T-helper 1 cell (primary cell): Measurements from ENCODE around the gene BIN2.
A peak's percentile ranks its signal among the peaks of the same experiment; 100 is the strongest.

Experiments
- DNase-seq, 5 donors: peaks; one replicate each; pipeline ENCODE4 v3.0.0-alpha.2; 2012 to 2020
- total RNA-seq, 4 donors: gene quantifications; one replicate each; lab custom pipeline; 2026; lab: John Stamatoyannopoulos, UW

BIN2 gene
- 231 to 364 (median 292) reads per million in 4 donors for total RNA-seq

DNA sequence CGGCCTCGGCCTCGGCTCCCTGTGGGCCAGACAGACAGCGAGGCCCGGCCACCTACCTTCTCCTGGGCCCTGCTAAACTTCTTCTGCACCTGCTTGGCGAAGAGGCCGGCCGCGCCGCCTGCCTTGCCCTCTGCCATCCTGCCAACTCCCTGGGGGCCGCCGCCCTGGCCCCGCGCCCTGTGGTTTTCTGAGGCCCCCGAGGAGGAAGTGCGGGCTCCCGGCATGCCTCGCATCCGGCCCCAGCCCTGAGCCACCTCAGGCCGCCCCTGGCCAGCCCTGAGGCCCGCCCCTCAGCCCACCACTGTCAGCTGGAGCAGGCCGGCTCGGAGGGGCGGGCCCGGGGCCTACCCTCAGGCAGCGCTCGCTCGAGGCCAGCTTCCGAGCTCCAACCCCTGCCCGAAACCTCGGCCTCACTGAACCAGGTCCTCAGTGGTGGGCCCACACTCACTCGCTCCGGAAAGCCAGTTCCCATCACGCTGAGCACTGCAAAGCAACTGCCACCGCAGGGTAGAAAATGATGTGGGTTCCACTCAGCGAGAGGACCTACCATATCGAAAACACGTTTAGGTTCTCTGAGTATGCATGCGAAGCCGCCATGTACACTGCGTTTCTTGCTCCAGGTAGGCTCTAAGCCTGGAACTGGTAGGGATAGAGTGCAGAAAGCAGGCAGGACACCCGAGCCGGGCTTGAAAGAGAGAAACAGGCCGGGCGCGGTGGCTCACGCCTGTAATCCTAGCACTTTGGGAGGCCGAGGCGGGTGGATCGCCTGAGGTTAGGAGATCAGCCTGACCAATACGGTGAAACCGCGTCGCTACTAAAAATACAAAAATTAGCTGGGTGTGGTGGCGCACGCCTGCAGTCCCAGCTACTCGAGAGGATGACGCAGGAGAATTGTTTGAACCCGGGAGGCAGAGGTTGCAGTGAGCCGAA, at the start of gene BIN2:
TSS of gene BIN2 (minus strand) at position 209 of the 930 bp plus-strand sequence. CDS start at position 137, 72 bp downstream.
- DNase-seq, result peak; percentile 43 to 87 (median 55)

GRCh38 chr12:51373187-51373586, 49.2 kb upstream of the BIN2 start:
- no peak for DNase-seq

DNA sequence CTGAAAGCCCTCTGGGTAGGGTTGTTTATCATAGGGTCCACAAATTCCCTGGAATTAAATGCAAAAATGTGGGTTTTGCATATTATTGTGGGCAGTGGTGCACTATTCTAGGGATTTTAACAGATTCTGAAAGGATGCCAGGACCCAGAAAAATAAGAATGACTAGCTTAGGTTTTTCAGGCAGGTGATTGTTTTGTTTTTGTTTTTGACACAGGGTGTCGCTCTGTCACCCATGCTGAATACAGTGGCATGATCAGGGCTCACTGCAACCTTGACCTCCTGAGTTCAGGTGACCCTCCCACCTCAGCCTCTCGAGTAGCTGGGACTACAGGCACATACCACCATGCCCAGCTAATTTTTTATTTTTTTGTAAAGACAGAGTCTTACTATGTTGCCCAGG, 48.0 kb upstream of the BIN2 start:
- DNase-seq, result no peak

- DNase-seq, result no peak
Measured at GRCh38 chr12:51371295-51371953, 47.5 kb upstream of the BIN2 start.

DNA sequence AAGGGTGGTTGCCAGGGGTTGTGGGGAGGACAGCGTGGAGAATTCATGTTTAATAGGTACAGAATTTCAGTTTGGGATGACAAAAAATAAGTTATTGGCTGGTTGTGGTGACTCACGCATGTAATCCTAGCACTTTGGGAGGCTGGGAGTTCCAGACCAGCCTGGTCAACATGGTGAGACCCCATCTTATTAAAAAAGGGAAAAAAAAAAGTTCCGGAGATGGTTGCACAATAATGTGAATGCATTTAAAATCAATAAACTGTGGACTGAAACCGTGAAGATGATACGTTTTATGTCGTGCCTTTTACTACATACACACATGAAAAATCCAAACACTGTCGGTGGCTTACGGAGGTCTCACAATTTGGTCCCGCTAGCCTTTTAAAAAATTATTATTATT, 46.7 kb upstream of the BIN2 start:
- DNase-seq, result no peak

DNA sequence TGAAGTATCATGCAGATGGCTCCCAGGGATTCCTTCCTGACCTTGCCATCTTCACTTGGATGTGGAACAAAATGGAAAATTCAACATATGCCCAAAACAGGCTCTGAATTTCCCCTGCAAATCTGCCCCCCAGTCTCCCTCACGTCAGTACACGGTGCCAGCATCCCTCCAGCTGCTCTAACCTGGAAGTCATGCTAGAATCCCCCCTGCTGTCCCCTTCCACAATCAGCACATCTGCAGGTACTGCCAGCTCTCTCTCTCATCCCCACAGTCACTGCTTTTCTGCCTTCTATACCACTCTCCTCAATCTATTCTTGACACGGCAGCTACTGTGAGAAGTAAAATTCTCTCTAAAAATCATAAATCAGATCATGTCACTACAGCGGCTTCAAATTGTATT, 45.6 kb upstream of the BIN2 start:
- DNase-seq, result no peak

DNA sequence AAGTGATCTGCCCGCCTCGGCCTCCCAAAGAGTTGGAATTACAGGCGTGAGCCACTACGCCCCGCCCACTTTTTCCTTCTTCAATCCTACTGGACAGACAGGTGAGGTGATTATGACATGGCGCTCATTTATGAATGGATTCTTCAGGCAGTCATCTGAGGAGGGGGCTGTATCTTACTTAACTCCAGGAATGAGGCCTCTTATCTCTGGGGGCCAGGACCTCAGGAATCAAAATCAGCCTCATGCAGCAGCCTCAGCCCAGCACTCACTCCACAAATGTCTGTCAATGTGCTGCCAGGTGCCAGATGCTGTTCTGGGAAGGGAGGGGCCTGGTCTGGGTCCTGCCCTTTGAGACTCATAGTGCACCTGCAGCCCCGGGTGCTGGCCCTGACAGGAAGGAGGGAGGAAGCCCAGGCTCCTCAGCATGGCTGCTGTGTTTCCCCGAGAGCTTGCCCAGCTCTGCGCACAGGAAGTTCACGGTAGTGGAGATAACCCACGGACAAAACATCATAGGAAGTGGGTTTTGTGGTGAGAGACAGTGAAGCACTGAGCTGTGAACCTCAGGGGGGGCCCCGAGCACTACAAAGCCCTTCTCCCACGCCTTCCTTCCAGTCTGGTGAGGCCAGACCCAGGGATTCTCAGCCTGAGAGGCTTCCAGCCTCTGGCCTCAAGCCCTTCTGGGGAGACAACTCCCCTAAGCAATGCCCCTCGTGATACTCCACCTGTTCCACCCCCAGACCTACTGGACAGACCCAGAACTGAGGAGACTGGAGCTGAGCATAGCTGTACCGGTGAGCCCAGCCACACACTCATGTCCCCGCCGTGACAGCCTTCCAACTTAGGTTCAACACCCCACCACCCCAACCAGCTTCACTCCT, 44.9 kb upstream of the BIN2 start:
- peak; percentile 83 to 98 (median 86) for DNase-seq

- no peak for DNase-seq
Measured at GRCh38 chr12:51365276-51365675, 41.3 kb upstream of the BIN2 start.

GRCh38 chr12:51364001-51364400, 40.0 kb upstream of the BIN2 start:
- no peak for DNase-seq

DNA sequence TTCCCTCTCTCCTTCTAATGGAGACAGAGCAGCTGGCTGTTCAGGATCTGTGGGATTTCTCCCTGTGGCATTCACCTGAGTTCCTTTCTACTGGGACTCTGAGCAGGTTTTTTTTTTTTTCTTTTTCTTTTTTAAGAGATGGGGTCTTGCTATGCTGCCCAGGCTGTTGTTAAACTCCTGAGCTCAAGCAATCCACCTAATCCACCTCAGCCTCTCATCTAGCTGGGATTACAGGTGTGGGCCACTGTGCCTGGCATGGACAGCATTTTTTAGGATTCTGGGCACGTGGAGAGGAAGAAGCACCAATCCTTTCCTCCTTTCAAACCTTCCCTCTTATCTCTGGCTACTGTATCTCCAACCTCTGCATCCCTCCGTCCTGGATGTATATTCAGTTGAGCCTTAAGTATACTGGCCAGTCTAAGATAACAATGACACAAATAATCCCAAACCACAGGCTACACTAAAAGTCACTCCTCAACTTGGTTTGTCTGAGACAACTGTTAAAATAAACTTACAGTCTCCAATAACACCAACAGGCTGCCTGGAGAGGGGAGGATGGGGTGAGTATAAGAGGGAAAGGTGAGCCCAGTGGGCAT, 38.9 kb upstream of the BIN2 start:
- no peak for DNase-seq

GRCh38 chr12:51362307-51362706, 38.3 kb upstream of the BIN2 start:
- DNase-seq, result no peak

DNA sequence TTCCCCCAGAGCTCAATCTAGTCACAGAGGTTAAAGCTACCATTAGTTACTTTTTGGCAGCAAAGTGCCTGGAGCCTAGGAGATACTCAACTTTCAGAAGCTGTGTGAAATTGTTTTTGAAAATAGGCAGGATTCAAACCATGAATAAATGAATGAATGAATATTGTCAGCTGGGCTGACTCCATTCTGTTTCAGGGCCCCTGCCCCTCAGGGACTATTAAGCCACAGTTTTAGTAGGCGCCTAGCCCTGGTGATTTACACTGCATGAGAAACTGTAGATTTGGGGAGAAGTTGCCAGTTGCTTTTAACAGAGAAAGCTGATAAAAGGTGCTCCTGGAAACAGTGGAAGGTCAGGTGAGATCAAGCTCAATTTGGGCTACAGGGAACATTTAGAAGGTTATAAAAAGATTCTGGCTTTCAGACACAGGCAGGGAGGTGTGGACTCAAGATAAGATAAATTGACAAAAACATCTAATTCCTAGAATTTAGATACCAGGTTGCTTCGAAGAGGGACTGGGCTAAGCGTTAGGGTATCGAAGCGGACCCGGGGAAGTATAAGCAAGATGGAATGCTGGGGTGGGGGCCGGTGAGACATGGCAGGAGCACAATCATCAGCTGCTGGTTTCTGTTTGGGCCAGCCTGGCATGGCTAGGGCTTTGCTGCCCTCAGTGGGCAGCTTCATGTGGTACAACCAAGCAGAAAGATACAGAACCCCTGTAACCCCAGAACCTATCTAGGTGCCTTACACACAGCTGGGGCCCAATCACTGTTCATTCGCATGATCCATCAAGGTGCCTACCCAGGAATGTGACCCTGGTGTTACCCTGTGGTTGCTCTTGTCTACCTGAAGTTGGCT, 37.4 kb upstream of the BIN2 start:
- DNase-seq, result no peak

DNA sequence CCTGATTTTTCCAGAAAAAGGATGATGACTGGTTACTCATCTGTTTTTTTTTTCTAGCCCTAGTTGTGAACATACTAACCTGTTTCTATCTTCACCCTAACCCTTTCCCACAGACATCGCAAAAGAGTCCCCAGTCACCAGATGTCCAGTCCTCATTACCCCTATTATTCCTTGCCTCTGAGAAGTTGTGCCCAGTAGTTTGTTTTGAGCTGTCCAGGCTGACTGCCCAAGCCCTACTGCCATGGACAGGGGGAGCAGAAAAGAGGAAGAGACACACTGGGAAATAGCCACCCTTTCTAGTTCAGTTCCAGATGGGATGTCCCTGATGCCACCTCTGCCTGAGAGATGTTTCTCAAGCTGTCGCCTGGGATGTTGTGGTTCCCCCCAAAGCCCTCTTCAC, 36.3 kb upstream of the BIN2 start:
- DNase-seq, result no peak

- no peak for DNase-seq
Measured at GRCh38 chr12:51359851-51360250, 35.9 kb upstream of the BIN2 start.

- no peak for DNase-seq
Measured at GRCh38 chr12:51358496-51358895, 34.5 kb upstream of the BIN2 start.

DNA sequence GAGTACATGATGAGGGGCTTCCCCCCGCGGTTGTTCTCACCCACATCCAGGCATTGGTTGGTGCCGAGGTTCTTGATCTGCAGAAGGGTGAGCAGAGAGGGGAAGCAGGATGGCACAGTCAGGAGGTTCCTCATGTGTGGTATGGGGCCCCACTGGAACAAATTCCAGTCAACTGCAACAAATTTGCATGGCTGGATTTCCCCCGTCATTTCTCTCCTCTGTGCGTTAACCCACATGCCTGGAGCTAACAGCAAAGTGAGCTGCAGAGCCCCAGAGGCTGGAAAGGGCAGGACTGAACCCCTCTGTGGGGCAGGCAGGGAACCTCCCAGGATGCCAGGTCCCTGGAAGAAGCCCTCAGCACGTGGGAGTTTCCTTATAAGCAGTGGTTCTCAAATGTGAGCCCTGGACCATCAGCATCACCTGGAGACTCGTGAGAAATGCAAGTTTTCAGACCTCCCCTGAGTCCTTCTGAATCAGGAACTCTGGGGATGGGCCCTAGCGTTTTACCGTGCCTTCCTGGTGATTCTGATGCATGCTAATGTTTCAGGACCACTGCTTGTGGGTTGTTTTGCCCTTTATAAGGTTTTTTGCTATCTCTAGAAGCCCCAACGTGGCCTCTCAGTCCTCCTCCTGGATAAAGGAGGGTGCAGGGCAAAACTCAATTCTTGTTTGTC, 33.5 kb upstream of the BIN2 start:
- no peak for DNase-seq

- DNase-seq, result peak in 4 of 5 donors; percentile 16 to 39 (median 34)
Measured at GRCh38 chr12:51351913-51352532, 28.0 kb upstream of the BIN2 start.

DNA sequence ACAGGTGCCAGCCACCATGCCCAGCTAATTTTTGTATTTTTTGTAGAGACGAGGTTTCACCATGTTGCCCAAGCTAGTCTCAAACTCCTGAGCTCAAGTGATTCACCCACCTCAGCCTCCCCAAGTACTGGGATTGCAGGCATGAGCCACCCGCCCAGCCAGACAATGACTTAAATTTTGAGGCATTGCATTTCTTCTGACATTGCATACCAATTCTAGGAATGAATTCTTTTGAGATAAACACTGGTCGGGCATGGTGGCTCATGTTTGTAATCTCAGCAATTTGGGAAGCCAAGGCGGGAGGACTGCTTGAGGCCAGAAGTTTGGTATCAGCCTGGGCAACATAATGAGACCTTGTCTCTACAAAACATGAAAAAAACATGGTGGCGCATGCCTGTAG, 25.1 kb upstream of the BIN2 start:
- DNase-seq, result no peak

GRCh38 chr12:51348116-51348515, 24.1 kb upstream of the BIN2 start:
- DNase-seq, result no peak

GRCh38 chr12:51346581-51346980, 22.6 kb upstream of the BIN2 start, which contains the start of gene CELA1:
CELA1 (minus strand) TSS chr12:51346679; CDS start chr12:51346638, 41 bp downstream.
- DNase-seq, result no peak
